GM18505 (cell line): ENCODE results near the gene PHRF1.

Experiments used
- ATAC-seq: cut with Tn5 transposase; IDR thresholded peaks from one replicate; pipeline ENCODE4 v1.9.1; 2021; ENCODE audit not compliant: unreplicated experiment
- POLR2A ChIP-seq: IDR thresholded peaks from 4 replicates; pipeline ENCODE4 v1.6.1; 2011; ENCODE audit warnings: borderline replicate concordance; ENCODE audit not compliant: insufficient read depth, insufficient read length; ENCODE audit errors: extremely low read depth

PHRF1 gene

GRCh38 chr11:575996-576768, at the start of gene PHRF1:
PHRF1 (plus strand) TSS chr11:576470; CDS start chr11:581513, 5,043 bp downstream.
- peak; percentile 69 for ATAC-seq
- peak; percentile 84 for TF ChIP-seq POLR2A

- no peak for TF ChIP-seq POLR2A
Observed at GRCh38 chr11:528166-528814, 48.0 kb upstream of the PHRF1 start.

GRCh38 chr11:528815-529727, 47.2 kb upstream of the PHRF1 start:
- TF ChIP-seq POLR2A = no peak
- no peak for ATAC-seq

More at GRCh38 chr11:528166-528814, 48.0 kb upstream of the PHRF1 start:
- no peak for ATAC-seq

- no peak for TF ChIP-seq POLR2A
Observed at GRCh38 chr11:529728-530411, 46.4 kb upstream of the PHRF1 start.

GRCh38 chr11:530960-531831, 45.1 kb upstream of the PHRF1 start:
- no peak for ATAC-seq
- no peak for TF ChIP-seq POLR2A

More at GRCh38 chr11:529728-530411, 46.4 kb upstream of the PHRF1 start:
- ATAC-seq = no peak

- no peak for TF ChIP-seq POLR2A
- ATAC-seq = no peak
Observed at GRCh38 chr11:531919-532526, 44.2 kb upstream of the PHRF1 start.

- no peak for ATAC-seq
- TF ChIP-seq POLR2A = no peak
Observed at GRCh38 chr11:532527-532985, 43.7 kb upstream of the PHRF1 start.

GRCh38 chr11:532986-533585, 43.2 kb upstream of the PHRF1 start:
- no peak for TF ChIP-seq POLR2A
- no peak for ATAC-seq

- TF ChIP-seq POLR2A = no peak
- no peak for ATAC-seq
Observed at GRCh38 chr11:533586-534395, 42.5 kb upstream of the PHRF1 start.

- no peak for ATAC-seq
- no peak for TF ChIP-seq POLR2A
Observed at GRCh38 chr11:534396-535209, 41.7 kb upstream of the PHRF1 start.

GRCh38 chr11:535210-535518, 41.1 kb upstream of the PHRF1 start:
- no peak for TF ChIP-seq POLR2A

More at GRCh38 chr11:535210-535518, 41.1 kb upstream of the PHRF1 start:
- no peak for ATAC-seq
